CD4-positive, alpha-beta T cell treated with Interleukin-21 for 1 hour (primary cell): ENCODE results near the gene RPS10.
A peak's percentile ranks its signal among the peaks of the same experiment; 100 is the strongest.
"Not testable (repeated sequence)": the region's sequence is repeated elsewhere in the genome, so short reads cannot be mapped to it uniquely, and the experiment has no call there.

Experiments
- DNase-seq: peaks from one replicate; pipeline ENCODE4 v3.0.0-alpha.2; 2020

Gene RPS10

GRCh38 chr6:34447386-34447785 is 21.5 kb upstream of the RPS10 start:
- no peak for DNase-seq

DNA sequence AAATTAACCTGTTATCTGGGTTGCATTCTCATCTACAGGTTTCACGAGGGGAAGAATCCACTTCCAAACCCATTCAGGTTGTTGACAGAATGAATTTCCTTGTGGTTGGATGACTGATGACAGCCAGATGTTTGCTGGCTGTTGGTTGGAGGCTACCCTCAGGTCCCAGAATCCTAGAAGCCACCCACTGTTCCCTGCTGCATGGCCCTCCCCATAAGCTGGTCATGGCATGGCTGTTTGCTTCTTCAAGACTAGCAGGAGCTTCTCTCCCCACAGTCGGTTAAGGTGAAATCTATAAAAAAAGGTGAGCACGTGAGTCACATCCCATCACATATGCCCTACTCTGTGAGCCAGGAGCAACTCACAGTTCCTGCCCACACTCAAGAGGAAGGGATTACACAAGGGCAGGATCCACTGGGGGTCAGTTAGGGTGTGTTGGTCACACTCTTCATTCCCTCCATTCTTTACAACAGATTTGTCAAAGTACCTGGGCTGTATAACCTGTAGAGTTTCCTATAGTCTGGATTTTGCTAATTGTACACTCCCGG is 19.5 kb upstream of the RPS10 start:
- DNase-seq: no peak

GRCh38 chr6:34441526-34441925 is 15.7 kb upstream of the RPS10 start:
- DNase-seq: no peak

GRCh38 chr6:34439442-34439841 is 13.6 kb upstream of the RPS10 start:
- DNase-seq: no peak

DNA sequence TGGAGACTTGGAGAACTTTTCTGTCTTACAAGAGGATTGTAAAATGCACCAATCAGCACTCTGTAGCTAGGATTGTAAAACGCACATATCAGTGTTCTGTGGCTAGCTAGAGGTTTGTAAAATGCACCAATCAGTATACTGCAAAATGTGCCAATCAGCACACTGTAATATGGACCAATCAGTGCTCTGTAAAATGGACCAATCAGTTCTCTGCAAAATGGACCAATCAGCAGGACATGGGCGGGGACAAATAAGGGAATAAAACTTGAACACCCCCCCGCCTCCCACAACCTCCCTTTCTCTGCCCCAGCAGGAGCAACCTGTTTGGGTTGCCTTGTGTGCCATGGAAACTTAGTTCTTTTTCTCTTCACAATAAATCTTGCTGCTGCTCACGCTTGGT is 12.8 kb upstream of the RPS10 start:
- no peak for DNase-seq

GRCh38 chr6:34437644-34437970 is 11.7 kb upstream of the RPS10 start:
- DNase-seq: no peak

DNA sequence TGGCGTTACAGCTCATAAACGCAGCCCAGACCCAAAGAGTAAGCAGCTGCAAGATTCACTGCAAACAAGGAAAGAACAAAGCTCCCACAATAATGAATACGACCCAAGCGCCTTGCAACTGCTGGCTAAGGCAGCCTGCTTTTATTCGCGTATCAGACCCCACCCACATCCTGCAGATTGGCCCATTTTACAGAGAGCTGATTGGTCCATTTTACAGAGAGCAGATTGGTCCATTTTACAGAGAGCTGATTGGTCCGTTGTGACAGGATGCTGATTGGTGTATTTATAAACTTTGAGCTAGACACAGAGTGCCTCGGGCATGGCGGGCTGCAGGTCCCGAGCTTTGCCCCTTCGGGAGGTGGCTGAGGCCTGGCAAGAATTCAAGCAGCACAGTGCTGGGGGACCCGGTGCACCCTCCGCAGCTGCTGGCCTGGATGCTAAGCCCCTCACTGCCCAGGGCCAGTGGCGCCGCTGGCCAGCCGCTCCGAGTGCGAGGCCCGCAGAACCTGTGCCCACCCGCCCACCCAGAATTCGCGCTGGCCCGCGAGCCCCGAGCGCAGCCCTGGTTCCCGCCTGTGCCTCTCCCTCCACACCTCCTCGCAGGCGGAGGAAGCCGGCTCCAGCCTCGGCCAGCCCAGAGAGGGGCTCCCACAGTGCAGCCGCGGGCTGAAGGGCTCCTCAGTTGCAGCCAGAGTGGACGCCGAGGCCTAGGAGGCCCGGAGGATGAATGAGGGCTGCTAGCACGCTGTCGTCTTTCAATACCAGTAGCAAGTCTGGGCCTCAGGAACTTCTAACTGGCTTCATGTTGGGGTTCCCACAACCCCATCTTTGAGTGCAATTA is 11.2 kb upstream of the RPS10 start:
- no peak for DNase-seq

- no peak for DNase-seq
Measured at GRCh38 chr6:34435916-34436315, 10.0 kb upstream of the RPS10 start.

GRCh38 chr6:34425132-34425497 is 754 bp downstream of the RPS10 start:
- peak; percentile 12 for DNase-seq

GRCh38 chr6:34424200-34425131 is 1.4 kb downstream of the RPS10 start:
- DNase-seq: no peak

- no peak for DNase-seq
Measured at GRCh38 chr6:34423254-34423653, 2.6 kb downstream of the RPS10 start.

DNA sequence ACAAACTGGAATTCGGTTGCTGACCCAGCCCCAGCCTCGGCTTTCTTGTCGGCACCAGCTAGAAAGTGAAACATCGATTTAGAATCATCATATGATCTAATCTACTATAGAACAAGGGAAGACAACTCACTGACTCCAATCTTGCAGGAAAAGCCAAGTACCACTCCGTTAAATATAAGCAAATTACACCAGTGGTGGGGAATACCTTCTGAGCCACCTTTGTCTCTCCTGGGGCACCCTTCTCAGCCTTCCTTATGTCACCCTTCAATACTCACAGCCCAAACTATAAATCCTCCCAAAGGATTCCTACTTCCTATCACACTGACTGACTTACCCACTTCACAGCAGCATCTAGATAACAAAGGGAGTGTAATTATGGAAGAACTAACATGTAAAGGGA is 7.5 kb downstream of the RPS10 start:
- DNase-seq: no peak

DNA sequence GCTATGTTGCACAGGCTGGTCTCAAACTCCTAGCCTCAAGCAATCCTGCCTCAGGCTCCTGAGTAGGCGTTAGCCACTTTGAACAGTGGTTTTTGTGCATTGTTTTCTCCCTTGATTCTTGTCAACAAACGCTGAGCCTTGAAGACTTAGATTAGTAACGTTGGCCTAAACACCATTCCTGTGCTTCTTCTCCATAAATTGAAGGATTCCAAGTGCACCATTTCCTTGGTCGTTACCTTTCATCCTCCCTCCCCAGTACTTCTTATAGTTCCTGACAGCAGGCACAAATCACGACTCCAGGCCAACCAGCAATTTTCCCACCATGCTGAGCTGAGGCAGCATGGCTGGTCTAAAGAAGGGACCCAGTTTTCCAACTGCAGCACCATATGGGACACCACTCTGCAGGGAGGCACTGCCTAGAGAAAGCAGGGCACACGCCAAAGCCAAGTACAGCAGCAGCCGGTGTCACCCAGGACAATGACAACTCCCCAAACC is 8.9 kb downstream of the RPS10 start:
- no peak for DNase-seq

- DNase-seq: peak; percentile 66
Measured at GRCh38 chr6:34414999-34415858, 10.6 kb downstream of the RPS10 start.

DNA sequence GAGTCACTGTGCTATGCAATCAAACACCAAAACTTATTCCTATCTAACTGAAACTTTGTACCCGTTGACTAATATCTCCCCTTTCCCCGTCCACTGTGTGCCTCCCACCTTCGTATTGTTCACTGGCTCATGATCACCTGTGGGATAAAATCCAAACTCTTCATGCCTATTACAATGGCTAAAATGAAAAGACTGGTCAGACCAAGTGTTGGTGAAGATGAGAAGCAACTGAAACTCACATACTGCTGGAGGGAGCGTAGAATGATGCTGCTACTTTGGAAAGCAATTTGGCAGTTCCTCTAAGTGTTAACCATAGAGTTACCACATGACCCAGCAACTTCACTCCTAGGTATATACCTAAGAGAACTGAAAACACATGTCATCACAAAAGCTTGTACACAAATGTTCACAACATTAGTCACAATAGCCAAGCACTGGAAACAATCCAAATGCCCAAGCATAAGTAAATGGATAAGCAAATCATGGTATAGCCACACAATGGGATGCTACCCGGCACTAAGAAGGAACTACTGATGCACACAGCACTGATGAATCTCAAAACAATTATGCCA is 13.1 kb downstream of the RPS10 start:
- no peak for DNase-seq

DNA sequence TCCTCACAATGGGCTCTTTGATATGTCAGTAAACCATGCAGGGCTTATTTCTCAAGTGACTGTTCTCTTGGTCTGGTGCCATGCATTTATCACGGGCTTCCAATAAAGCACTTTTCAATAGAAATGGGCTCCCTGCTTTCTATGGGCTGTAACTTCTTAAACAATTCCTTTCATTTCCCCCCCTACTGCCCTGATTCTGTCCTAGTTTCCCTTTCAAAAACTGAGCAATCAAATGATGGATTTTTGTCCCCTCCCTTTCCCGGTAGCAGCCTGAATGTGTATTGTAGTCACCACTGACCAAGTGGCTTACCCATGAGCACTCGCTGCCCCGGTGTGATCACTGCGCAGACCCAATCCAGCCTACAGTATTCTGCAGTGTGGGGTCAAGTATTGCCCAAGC is 13.9 kb downstream of the RPS10 start:
- DNase-seq: no peak

DNA sequence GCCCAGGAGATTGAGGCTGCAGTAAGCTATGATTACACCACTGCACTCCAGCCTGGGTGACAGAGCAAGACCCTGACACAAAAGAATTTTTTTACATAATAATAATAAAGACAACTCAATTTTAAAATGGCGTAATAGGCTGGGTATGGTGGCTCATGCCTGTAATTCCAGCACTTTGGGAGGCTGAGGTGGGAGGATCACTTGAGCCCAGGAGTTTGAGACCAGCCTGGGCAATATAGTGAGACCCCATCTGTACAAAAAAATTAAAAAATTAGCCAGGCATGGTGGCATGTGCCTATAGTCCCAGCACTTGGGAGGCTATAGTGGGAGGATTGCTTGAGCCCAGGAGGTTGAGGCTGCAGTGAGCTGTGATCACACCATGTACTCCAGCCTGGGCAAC is 18.0 kb downstream of the RPS10 start:
- not testable (repeated sequence) for DNase-seq

- no peak for DNase-seq
Measured at GRCh38 chr6:34396518-34396917, 29.4 kb downstream of the RPS10 start.

GRCh38 chr6:34393966-34394305 is 31.9 kb downstream of the RPS10 start:
- DNase-seq: no peak

- no peak for DNase-seq
Measured at GRCh38 chr6:34393191-34393965, 32.5 kb downstream of the RPS10 start.

GRCh38 chr6:34392497-34393190 is 33.2 kb downstream of the RPS10 start, which contains the start of gene NUDT3:
Gene NUDT3 (minus strand): TSS chr6:34392669. CDS start chr6:34392362, 307 bp downstream.
- peak; percentile 94 for DNase-seq
